GM12874 (cell line): ENCODE measurements around the gene CD58.

ENCODE experiments used
- TF ChIP-seq, protein P1 (sequence below): IDR thresholded peaks from 2 replicates; pipeline ENCODE4 v1.5.1; 2011; ENCODE audit warnings: low read depth, mild to moderate bottlenecking, control low read depth, low read length, moderate library complexity; ENCODE audit not compliant: insufficient read depth

The CD58 gene

DNA sequence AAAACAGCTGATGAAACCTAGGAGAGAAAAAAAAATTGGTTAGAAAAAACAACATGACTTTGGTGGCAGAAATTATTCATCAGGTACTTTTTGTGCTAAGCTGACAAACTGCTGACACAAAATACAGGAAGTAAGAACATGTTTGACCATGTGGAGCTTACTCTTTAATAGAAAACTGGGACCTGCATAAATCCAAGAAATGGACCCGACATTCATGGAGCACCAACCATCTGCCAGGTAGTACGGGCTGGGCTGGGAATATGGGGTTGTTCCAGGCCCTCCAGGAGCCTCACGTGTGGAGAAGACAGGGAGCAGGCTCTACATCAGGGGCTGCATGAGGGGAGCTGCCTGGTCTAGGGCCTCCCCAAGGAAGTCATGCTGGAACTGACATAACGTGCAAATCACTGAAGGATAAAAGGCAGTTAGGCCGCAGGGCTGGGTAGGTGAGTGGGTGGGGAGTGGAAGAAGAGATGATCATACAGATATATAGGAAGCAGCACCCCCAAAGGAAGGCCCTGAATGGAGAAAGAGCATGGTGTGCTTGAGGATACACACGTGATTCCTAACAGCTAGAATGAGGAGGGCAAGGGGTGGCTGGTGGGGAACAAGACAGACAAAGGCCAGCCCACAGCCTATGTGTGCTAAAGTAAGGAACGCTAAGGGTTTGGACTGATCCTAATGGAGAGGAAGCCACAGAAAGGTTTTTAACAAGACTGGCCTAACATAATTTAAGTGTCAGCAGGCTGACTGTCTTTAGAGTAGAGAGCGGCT, 26.1 kb downstream of the CD58 start:
- TF ChIP-seq, protein P1, sequence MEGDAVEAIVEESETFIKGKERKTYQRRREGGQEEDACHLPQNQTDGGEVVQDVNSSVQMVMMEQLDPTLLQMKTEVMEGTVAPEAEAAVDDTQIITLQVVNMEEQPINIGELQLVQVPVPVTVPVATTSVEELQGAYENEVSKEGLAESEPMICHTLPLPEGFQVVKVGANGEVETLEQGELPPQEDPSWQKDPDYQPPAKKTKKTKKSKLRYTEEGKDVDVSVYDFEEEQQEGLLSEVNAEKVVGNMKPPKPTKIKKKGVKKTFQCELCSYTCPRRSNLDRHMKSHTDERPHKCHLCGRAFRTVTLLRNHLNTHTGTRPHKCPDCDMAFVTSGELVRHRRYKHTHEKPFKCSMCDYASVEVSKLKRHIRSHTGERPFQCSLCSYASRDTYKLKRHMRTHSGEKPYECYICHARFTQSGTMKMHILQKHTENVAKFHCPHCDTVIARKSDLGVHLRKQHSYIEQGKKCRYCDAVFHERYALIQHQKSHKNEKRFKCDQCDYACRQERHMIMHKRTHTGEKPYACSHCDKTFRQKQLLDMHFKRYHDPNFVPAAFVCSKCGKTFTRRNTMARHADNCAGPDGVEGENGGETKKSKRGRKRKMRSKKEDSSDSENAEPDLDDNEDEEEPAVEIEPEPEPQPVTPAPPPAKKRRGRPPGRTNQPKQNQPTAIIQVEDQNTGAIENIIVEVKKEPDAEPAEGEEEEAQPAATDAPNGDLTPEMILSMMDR: no peak

DNA sequence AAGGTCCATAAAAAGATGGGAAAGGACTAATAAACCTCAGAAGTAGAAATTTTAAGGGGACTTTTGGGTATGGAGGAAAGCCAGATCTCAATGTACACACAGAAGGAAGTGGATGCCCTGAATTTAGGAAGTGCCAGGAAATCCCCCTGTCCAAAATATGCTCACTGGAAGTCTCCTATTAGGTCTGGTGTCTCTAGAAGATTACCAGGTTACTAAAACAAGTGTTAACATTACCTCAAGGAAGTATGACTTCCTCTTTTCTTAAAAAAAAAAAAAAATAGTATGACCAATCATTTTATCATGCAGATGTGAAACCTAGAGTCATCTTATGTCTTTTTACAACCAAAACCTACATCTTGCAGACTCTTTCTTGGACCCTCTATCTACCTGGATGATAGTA, 30.7 kb downstream of the CD58 start:
- TF ChIP-seq, protein P1: no peak

DNA sequence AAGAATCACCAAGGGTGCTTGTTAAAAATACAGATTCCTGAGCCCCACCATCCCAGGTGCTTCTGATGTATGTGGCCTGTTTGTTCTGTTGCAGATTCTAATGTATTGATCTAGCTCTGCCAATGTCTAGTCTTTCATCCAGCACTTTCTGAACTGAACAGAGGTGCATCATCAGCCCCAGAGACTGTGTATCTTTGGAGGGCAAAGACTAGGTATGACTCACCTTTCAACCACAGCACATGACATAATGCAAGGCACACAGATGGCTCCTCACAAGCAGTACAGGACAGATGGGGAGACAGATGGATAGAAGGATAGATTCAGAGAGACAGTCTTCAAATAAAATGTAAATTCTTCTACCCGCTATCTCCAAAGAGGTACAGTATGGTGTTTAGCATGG, 32.3 kb downstream of the CD58 start:
- TF ChIP-seq, protein P1: no peak

DNA sequence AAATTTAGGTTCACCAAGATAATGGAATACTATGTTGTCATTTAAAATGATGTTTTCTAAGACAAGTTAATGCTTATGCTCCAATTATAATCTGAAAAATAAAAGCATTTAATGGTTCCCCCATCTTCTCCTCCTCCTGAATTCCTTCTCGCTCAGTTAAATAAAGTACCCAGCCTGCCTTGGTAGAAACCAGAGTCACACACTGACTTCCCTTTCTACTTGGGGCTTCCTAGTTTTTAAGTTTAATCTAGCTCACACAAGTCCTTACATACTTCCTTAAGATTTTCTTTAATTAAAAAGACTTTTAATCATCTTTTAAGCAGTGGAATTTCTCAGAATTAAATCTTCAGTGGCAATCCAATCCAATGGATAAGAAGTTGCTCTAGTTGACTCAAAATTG, 32.9 kb downstream of the CD58 start:
- TF ChIP-seq, protein P1: no peak

DNA sequence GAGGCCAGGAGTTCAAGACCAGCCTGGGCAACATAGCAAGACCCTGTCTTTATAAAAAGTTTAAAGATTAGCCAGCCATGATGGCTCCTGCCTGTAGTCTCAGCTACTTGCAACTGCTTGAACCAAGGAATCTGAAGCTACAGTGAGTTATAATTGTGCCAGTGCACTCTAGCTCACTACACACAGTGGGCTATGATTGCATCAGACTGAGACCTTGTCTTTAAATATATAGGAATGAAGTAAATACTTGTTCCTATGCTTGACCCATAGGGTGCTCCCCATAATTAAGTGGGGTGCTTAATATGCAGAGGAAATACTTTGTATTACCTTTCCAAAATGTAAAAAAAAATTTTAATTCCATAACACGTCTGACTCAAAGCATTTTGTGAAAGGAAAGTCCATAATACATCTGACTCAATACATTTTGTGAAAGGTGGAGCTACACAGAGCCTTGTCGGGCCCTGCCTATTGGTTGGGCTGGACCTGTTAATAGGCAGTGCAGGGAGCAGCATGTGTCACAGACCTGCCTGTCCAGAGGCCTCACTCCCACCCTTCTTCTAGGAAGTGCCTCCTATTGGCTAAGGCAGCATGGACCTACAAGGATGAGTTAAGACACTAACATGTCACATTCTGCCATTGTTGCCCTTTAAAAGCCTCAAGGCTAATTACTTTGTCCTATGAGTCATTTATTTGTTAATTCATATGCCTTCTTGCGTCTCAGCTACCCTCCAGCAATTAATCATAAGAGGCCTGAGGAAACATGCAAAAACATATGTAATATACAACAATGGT, 33.6 kb downstream of the CD58 start:
- TF ChIP-seq, protein P1: no peak

DNA sequence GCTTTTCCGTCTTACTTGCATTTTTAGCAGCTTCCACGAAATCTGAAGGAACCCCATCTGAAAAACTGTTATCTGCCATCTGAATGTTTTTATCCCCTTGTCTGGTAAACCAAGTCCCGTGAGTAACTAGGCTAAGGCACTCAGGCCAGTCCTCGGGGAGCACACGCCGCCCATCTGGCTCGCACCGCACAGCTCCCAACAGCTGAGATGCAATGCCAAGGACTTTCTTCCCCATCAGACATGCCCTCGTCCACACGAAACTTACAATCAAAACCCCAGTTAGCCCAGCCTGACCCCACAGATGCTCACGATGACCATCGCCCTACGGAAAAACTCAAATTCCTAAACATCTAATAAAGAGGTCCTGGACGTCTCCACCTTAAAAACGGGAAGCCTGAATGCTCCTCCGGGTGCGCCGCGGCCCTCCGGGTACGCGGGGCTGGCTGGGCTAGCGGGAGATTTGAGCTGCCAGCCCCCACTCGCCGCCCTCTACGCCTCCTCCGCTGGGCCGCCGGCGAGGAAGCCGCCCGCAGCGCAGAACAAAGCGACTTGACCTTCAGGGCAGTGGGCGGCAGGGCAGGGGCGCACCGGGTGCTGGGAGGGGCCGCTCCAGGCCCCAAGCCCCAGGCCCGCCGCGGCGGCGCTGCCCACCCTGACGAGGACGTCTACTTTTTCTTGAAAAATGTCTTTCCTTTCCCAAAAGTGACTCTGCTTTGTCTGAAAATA, 36.6 kb downstream of the CD58 start:
- TF ChIP-seq, protein P1: no peak

DNA sequence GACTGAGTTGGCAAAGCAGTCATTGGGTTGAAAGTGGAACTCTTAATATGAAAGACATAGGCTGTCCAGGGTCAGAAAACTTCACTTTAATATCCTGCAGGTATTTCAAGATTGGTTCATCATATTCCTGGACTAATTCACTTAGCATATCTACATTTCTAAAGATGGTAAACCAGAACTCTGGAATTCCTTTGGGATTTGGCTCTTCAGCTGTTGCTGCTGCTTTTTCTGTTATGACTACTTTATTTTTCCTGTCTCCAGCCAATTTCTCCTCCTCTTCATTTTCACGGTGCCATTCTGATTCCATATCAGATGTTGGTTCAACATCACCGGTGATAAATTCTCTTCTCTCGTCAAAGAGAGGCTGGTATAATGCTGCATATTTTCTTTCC, 37.4 kb downstream of the CD58 start:
- TF ChIP-seq, protein P1: no peak
